ENCODE data around the gene PMPCA.
A peak's percentile ranks its signal among the peaks of the same experiment; 100 is the strongest.

Gene PMPCA

GRCh38 chr9:136410500-136411287, at the start of gene PMPCA, which contains the start of gene ENTR1:
Gene PMPCA, plus strand, starts transcription at chr9:136410658. Its CDS starts 11 bp downstream, at chr9:136410669.
Gene ENTR1, minus strand, starts transcription at chr9:136410614. Its CDS starts 217 bp downstream, at chr9:136410397.
- TF ChIP-seq REST (IDR thresholded peaks at IDR 0.05; ENCODE audit: low read depth) (no peak), TCF12 (IDR thresholded peaks at IDR 0.05; ENCODE audit: low read depth) (peak; percentile 62; the same call in 1 of the 2 replicates), RAD21 (IDR thresholded peaks at IDR 0.05; ENCODE audit: low read depth) (no peak), NFIC (IDR thresholded peaks at IDR 0.05) (no peak), EP300 (IDR thresholded peaks at IDR 0.05; ENCODE audit: borderline replicate concordance) (no peak), MAX (IDR thresholded peaks at IDR 0.05) (peak; percentile 82; the same call in 1 of the 2 replicates), FOXM1 (IDR thresholded peaks at IDR 0.05; ENCODE audit: borderline replicate concordance, low read depth) (no peak), YY1 (IDR thresholded peaks at IDR 0.05; ENCODE audit: low read depth) (peak; percentile 99), EGR1 (IDR thresholded peaks at IDR 0.05) (peak; percentile 94), CEBPB (IDR thresholded peaks at IDR 0.05) (no peak), USF1 (IDR thresholded peaks at IDR 0.05) (peak; percentile 15; the same call in 1 of the 2 replicates), ZBTB7A (IDR thresholded peaks at IDR 0.05; ENCODE audit: low read depth) (no peak), TEAD4 (IDR thresholded peaks at IDR 0.05) (no peak), TAF1 (IDR thresholded peaks at IDR 0.05; ENCODE audit: low read depth) (peak; percentile 98), CREB1 (IDR thresholded peaks at IDR 0.05; ENCODE audit: low read depth) (peak; percentile 75)

- TF ChIP-seq FOXM1 (IDR thresholded peaks at IDR 0.05; ENCODE audit: borderline replicate concordance, low read depth) (no peak), NFIC (IDR thresholded peaks at IDR 0.05) (no peak), EP300 (IDR thresholded peaks at IDR 0.05; ENCODE audit: borderline replicate concordance) (no peak), YY1 (IDR thresholded peaks at IDR 0.05; ENCODE audit: low read depth) (no peak), CEBPB (IDR thresholded peaks at IDR 0.05) (no peak), CREB1 (IDR thresholded peaks at IDR 0.05; ENCODE audit: low read depth) (no peak), TEAD4 (IDR thresholded peaks at IDR 0.05) (no peak), RAD21 (IDR thresholded peaks at IDR 0.05; ENCODE audit: low read depth) (no peak)
Measured at GRCh38 chr9:136361047-136361753, 49.3 kb upstream of the PMPCA start.

GRCh38 chr9:136361754-136362449, 48.6 kb upstream of the PMPCA start:
- TF ChIP-seq NFIC (IDR thresholded peaks at IDR 0.05), result no peak
- no peak for TF ChIP-seq CEBPB (IDR thresholded peaks at IDR 0.05)
- no peak for TF ChIP-seq FOXM1 (IDR thresholded peaks at IDR 0.05; ENCODE audit: borderline replicate concordance, low read depth)
- TF ChIP-seq EGR1 (IDR thresholded peaks at IDR 0.05), result no peak
- no peak for TF ChIP-seq USF1 (IDR thresholded peaks at IDR 0.05)
- TF ChIP-seq TAF1 (IDR thresholded peaks at IDR 0.05; ENCODE audit: low read depth), result no peak
- no peak for TF ChIP-seq CREB1 (IDR thresholded peaks at IDR 0.05; ENCODE audit: low read depth)
- no peak for TF ChIP-seq RAD21 (IDR thresholded peaks at IDR 0.05; ENCODE audit: low read depth)
- TF ChIP-seq TCF12 (IDR thresholded peaks at IDR 0.05; ENCODE audit: low read depth), result no peak
- no peak for TF ChIP-seq YY1 (IDR thresholded peaks at IDR 0.05; ENCODE audit: low read depth)
- no peak for TF ChIP-seq EP300 (IDR thresholded peaks at IDR 0.05; ENCODE audit: borderline replicate concordance)
- TF ChIP-seq TEAD4 (IDR thresholded peaks at IDR 0.05), result no peak
- TF ChIP-seq MAX (IDR thresholded peaks at IDR 0.05), result no peak
- TF ChIP-seq ZBTB7A (IDR thresholded peaks at IDR 0.05; ENCODE audit: low read depth), result no peak

GRCh38 chr9:136362450-136362784, 48.0 kb upstream of the PMPCA start:
- TF ChIP-seq YY1 (IDR thresholded peaks at IDR 0.05; ENCODE audit: low read depth) (no peak), REST (IDR thresholded peaks at IDR 0.05; ENCODE audit: low read depth) (no peak), USF1 (IDR thresholded peaks at IDR 0.05) (no peak), ZBTB7A (IDR thresholded peaks at IDR 0.05; ENCODE audit: low read depth) (no peak), TEAD4 (IDR thresholded peaks at IDR 0.05) (no peak), MAX (IDR thresholded peaks at IDR 0.05) (no peak)

Data from Ishikawa (cell line).